B cell (primary cell): ENCODE data around the gene NMT2. TPM values are rescaled to one million over a fixed set of nuclear protein-coding genes. Genes with fewer than 3 reads are reported as not detected.

ENCODE experiments used
- ATAC-seq: fragments of 200-7000 bp; cut with Tn5 transposase; one replicate; pipeline ENCODE4 v1.10.0; 2021; ENCODE audit warnings: low read depth, mild to moderate bottlenecking, moderate number of reproducible peaks, moderate library complexity
- CTCF ChIA-PET: fragments of 350-600 bp; sonication (Branson Sonifier 250); formaldehyde crosslinking; loops from one replicate; lab custom pipeline; 2021; ENCODE audit warnings: antibody characterized with exemption, inconsistent platforms; lab: Charles Lee
- POLR2A ChIA-PET: fragments of 350-600 bp; sonication (Branson Sonifier 250); formaldehyde crosslinking; loops from one replicate; lab custom pipeline; 2021; ENCODE audit warnings: antibody characterized with exemption; lab: Charles Lee
- DNase-seq: peaks from one replicate; pipeline ENCODE4 v3.0.0; 2013
- H2AFZ ChIP-seq: 2 replicates; pipeline ENCODE4 v1.6.1; 2012; ENCODE audit warnings: mild to moderate bottlenecking, low read depth, low read length; ENCODE audit not compliant: insufficient read depth, poor library complexity, severe bottlenecking
- H3K27ac ChIP-seq, 2 donors: 1 replicate in 1 of 2; 2 replicates in 1 of 2; pipeline ENCODE4 v1.5.1; 2012 to 2013; ENCODE audit warnings: low read length in 2 of 2, mild to moderate bottlenecking in 2 of 2, moderate library complexity in 1 of 2
- H3K27me3 ChIP-seq, 4 experiments: fragments of 200-600 bp in 1 of 4; sonication (generic) in 1 of 4; replicated peaks in 1 of 4; 1 replicate in 2 of 4; 2 replicates in 2 of 4; pipeline versions ENCODE4 v1.6.1 to v1.7.0; 2013 to 2016; ENCODE audit warnings: low read length in 3 of 4, mild to moderate bottlenecking in 2 of 4, mixed read lengths in 1 of 4, moderate library complexity in 1 of 4; ENCODE audit not compliant: insufficient read depth in 4 of 4, control insufficient read depth in 3 of 4; ENCODE audit errors: control extremely low read depth in 1 of 4
- H3K36me3 ChIP-seq, 2 experiments: replicated peaks in 1 of 2; 1 replicate in 1 of 2; 2 replicates in 1 of 2; pipeline versions ENCODE4 v1.6.1 to v1.7.1; 2013; ENCODE audit warnings: low read length in 1 of 2; ENCODE audit not compliant: insufficient read depth in 2 of 2, control insufficient read depth in 1 of 2; ENCODE audit errors: control extremely low read depth in 1 of 2, extremely low read depth in 1 of 2
- H3K4me1 ChIP-seq, 2 donors: fragments of 200-600 bp in 1 of 2; sonication (generic) in 1 of 2; 1 replicate in 1 of 2; 2 replicates in 1 of 2; pipeline versions ENCODE4 v1.5.1 to v1.6.1; 2013 to 2017; ENCODE audit warnings: low read length in 2 of 2; ENCODE audit not compliant: control insufficient read depth in 2 of 2, insufficient read depth in 2 of 2
- H3K4me2 ChIP-seq: replicated peaks from 2 replicates; pipeline ENCODE3; 2012; ENCODE audit warnings: mild to moderate bottlenecking, low read depth, low read length; ENCODE audit not compliant: poor library complexity, severe bottlenecking
- H3K4me3 ChIP-seq, 5 experiments: fragments of 200-600 bp in 1 of 5; sonication (generic) in 1 of 5; 1 replicate in 3 of 5; 2 replicates in 2 of 5; pipeline versions ENCODE4 v1.5.1 to v1.7.0; 2011 to 2016; ENCODE audit warnings: low read length in 4 of 5, mild to moderate bottlenecking in 4 of 5, low read depth in 2 of 5, control low read depth in 1 of 5, moderate library complexity in 1 of 5; ENCODE audit not compliant: insufficient read depth in 1 of 5; ENCODE audit errors: control extremely low read depth in 1 of 5, extremely low read depth in 1 of 5
- H3K79me2 ChIP-seq: fragments of 200-600 bp; sonication (generic); one replicate; pipeline ENCODE4 v1.6.0; 2016; ENCODE audit warnings: low read length; ENCODE audit not compliant: control insufficient read depth, insufficient read depth
- H3K9ac ChIP-seq: fragments of 200-600 bp; sonication (generic); 2 replicates; pipeline ENCODE4 v1.6.1; 2017; ENCODE audit warnings: mild to moderate bottlenecking, low read length, moderate library complexity
- H3K9me3 ChIP-seq, 3 donors: one replicate each; pipeline versions ENCODE4 v1.6.1 to v1.7.1; 2013; ENCODE audit warnings: low read length in 2 of 3; ENCODE audit not compliant: control insufficient read depth in 2 of 3, insufficient read depth in 1 of 3; ENCODE audit errors: control extremely low read depth in 1 of 3
- H4K20me1 ChIP-seq: 2 replicates; pipeline ENCODE4 v1.6.0; 2012; ENCODE audit warnings: mild to moderate bottlenecking, low read length; ENCODE audit not compliant: insufficient read depth, control insufficient read depth, poor library complexity, severe bottlenecking
- H3K27ac Mint-ChIP-seq: one replicate; pipeline ENCODE4 v1.8.0; 2021; ENCODE audit warnings: mixed read lengths
- H3K27me3 Mint-ChIP-seq: one replicate; pipeline ENCODE4 v1.8.0; 2021; ENCODE audit warnings: mixed read lengths
- H3K4me1 Mint-ChIP-seq: one replicate; pipeline ENCODE4 v1.8.0; 2021; ENCODE audit warnings: mixed read lengths
- H3K4me3 Mint-ChIP-seq: one replicate; pipeline ENCODE4 v1.8.0; 2021; ENCODE audit warnings: mixed read lengths
- H3K9me3 Mint-ChIP-seq: one replicate; pipeline ENCODE4 v1.8.0; 2022; ENCODE audit warnings: mixed read lengths; ENCODE audit not compliant: insufficient read depth
- EZH2 ChIP-seq: IDR thresholded peaks from 2 replicates; pipeline ENCODE4 v1.6.1; 2012; ENCODE audit warnings: borderline replicate concordance, low read depth, mild to moderate bottlenecking, moderate library complexity, low read length; ENCODE audit not compliant: insufficient read depth, poor library complexity, severe bottlenecking
- WGBS: methylation state at CpG from one replicate; pipeline ENCODE4 v1.1.5; 2013; ENCODE audit warnings: missing lambda C conversion rate; ENCODE audit not compliant: insufficient coverage; 5-methylcytosine and 5-hydroxymethylcytosine counted together
- intact Hi-C: fragments of 100-400 bp; cut with micrococcal nuclease; formaldehyde crosslinking; loops from one replicate; pipeline ENCODE4 v1.10.0; 2022
- polyA plus RNA-seq: library from polyadenylated mRNA; depleted of rRNA; stranded (reverse); fragments of >200 nt; gene quantifications from 2 replicates; pipeline ENCODE4 v1.2.3, GENCODE V29; 2012
- total RNA-seq, 2 donors: library from RNA; stranded (reverse); fragments of 120-200 nt in 1 of 2; gene quantifications; 1 replicate in 1 of 2; 2 replicates in 1 of 2; pipeline versions ENCODE4 v1.2.3 to v1.2.4, GENCODE V29; 2013 to 2022
- TF ChIP-seq, protein P1 (sequence below): fragments of 200-600 bp; IDR thresholded peaks from one replicate; pipeline ENCODE4 v1.8.0; 2022; ENCODE audit warnings: antibody characterized with exemption, mild to moderate bottlenecking

The NMT2 gene
- total and polyA plus RNA-seq, 2 donors (not counting 1 experiment from before 2014, with no cell fraction given) = 2.8 to 73.3 TPM

DNA sequence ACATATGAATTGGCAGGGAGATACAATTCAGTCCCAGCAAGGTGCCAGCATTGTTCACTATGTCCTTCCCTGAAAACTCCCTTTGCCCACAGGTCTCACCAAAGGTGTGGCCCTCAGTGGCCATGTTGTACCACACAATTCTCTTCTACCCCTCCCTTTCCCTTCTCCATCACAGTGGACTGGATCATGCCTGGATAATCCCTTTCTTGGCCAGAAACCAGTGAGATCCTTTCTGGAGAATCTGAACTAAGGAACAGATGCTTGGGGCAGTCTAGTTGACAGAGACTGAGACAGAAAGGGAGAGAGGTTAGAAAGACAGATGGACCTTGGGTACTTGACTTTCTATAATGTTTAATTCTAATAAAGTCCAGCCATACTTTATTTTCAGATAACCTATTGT, 9.5 kb downstream of the NMT2 start:
- POLR2A ChIA-PET = no interaction called here
- peaks cover 5% of the 10 kb centered on the region for H3K4me1 Mint-ChIP-seq
- no peak overlapping the region for H3K4me3 ChIP-seq
- peaks cover 44% of the 10 kb centered on the region for H3K79me2 ChIP-seq
- H3K9me3 ChIP-seq = no peaks in the 10 kb centered on the region
- H3K27ac ChIP-seq = no peak overlapping the region
- no peak overlapping the region for H3K4me3 Mint-ChIP-seq
- H3K4me1 ChIP-seq = peaks cover 0 to 3% of the 10 kb centered on the region in 2 donors
- peaks cover 6% of the 10 kb centered on the region for H3K27me3 Mint-ChIP-seq
- H3K36me3 ChIP-seq = no peaks in the 10 kb centered on the region
- no peaks in the 10 kb centered on the region for H3K9me3 Mint-ChIP-seq
- no peak for ATAC-seq
- intact Hi-C loops = no loop called here
- H3K4me2 ChIP-seq = no peak overlapping the region
- no peak overlapping the region for H3K27ac Mint-ChIP-seq
- H3K27me3 ChIP-seq = peaks cover 0 to 2% (median 0%) of the 10 kb centered on the region in 4 experiments
- CTCF ChIA-PET = interaction anchor here (0.6 to 1.0 kb wide), 2 partner anchors 29 to 53 kb away, joined by 3 read pairs; no protein-coding TSS in a partner anchor
- no peaks in the 10 kb centered on the region for H4K20me1 ChIP-seq
- no peak for DNase-seq
- no peak overlapping the region for H3K9ac ChIP-seq
- TF ChIP-seq EZH2 = no peak
- TF ChIP-seq, protein P1, sequence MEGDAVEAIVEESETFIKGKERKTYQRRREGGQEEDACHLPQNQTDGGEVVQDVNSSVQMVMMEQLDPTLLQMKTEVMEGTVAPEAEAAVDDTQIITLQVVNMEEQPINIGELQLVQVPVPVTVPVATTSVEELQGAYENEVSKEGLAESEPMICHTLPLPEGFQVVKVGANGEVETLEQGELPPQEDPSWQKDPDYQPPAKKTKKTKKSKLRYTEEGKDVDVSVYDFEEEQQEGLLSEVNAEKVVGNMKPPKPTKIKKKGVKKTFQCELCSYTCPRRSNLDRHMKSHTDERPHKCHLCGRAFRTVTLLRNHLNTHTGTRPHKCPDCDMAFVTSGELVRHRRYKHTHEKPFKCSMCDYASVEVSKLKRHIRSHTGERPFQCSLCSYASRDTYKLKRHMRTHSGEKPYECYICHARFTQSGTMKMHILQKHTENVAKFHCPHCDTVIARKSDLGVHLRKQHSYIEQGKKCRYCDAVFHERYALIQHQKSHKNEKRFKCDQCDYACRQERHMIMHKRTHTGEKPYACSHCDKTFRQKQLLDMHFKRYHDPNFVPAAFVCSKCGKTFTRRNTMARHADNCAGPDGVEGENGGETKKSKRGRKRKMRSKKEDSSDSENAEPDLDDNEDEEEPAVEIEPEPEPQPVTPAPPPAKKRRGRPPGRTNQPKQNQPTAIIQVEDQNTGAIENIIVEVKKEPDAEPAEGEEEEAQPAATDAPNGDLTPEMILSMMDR = no peak
- H2AFZ ChIP-seq = no peak overlapping the region

DNA sequence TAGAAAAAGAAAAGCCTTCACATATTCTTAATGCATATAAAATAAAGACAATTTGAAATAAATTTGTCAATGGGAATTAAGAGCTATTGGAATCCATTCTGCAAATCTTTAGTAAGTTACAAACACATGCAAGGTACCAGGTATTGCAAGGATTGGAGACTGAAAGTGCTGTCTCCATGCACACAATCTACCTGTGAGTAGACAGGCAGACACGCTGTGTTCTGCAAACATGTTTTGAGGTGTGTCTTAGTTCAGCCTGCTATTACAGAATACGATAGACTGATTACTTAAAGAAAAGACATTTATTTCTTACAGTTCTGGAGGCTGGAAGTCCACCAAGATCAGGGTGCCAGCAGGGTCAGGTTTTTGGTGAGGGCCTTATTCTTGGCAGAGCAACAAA, 10.0 kb downstream of the NMT2 start:
- TF ChIP-seq, protein P1 = no peak
- no peak for TF ChIP-seq EZH2
- H3K9me3 Mint-ChIP-seq = no peaks in the 10 kb centered on the region
- CTCF ChIA-PET = interaction anchor here (0.6 to 1.0 kb wide), 2 partner anchors 29 to 52 kb away, joined by 3 read pairs; no protein-coding TSS in a partner anchor

More for the DNA sequence above, 10.0 kb downstream of the NMT2 start:
- Histone ChIP-seq H4K20me1 (no peaks in the 10 kb centered on the region), H2AFZ (no peak overlapping the region), H3K36me3 (no peaks in the 10 kb centered on the region), H3K9ac (no peak overlapping the region), H3K4me1 (peaks cover 0 to 3% of the 10 kb centered on the region in 2 donors), H3K4me3 (no peak overlapping the region), H3K27me3 (peaks cover 0 to 2% (median 0%) of the 10 kb centered on the region in 4 experiments), H3K4me2 (no peak overlapping the region), H3K79me2 (peaks cover 46% of the 10 kb centered on the region), H3K27ac (no peak overlapping the region), H3K9me3 (no peaks in the 10 kb centered on the region)
- DNase-seq (no peak), ATAC-seq (no peak)
- peaks cover 6% of the 10 kb centered on the region for H3K27me3 Mint-ChIP-seq
- POLR2A ChIA-PET = no interaction called here
- intact Hi-C loops = no loop called here
- H3K4me3 Mint-ChIP-seq = no peak overlapping the region
- no peak overlapping the region for H3K27ac Mint-ChIP-seq
- no CpG with 5 or more reads among the region's 2 CpGs for whole genome bisulfite sequencing
- peaks cover 2% of the 10 kb centered on the region for H3K4me1 Mint-ChIP-seq
